GM12801 (cell line): ENCODE measurements around the gene SLC22A4.

Experiments
- TF ChIP-seq, protein P1 (sequence below): IDR thresholded peaks from one replicate; pipeline ENCODE4 v1.5.1; 2011; ENCODE audit warnings: control low read depth; ENCODE audit not compliant: insufficient read length; ENCODE audit errors: extremely low read depth

SLC22A4 gene

DNA sequence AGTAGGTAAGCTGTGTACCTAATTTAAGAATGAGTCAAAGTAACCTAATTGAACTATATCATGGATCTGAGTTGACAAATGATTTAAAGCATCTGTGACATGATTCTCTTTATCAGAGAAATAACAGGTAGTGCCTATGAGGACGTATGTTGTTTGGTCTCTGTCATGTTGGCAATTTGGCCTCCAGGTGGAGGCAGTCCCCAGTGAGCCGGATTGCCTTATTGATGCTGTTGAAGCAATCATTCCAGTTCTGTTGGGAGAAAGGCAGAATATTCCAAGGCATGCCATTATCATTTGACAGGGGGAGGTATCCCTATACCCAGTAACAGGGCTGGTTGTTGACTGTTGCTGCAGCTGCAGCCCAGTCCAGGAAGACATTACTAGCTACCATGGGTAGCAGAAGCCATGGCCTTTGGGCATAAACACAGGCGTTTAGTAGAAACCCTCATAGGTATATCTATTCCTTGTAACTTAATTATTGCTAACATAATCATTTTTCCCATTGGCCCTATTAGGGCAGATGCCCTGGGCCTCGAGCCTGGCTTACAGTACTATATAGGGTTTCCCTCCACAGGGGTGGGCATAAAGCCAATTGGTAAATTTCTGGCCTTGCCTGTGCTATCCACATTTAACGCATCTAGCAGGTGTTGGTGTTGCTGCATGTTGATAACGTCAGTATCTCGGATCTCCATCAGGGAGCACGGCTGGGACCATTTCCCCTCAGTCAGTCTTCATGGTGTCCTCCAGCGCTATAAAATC, 12.2 kb upstream of the SLC22A4 start:
- TF ChIP-seq, protein P1, sequence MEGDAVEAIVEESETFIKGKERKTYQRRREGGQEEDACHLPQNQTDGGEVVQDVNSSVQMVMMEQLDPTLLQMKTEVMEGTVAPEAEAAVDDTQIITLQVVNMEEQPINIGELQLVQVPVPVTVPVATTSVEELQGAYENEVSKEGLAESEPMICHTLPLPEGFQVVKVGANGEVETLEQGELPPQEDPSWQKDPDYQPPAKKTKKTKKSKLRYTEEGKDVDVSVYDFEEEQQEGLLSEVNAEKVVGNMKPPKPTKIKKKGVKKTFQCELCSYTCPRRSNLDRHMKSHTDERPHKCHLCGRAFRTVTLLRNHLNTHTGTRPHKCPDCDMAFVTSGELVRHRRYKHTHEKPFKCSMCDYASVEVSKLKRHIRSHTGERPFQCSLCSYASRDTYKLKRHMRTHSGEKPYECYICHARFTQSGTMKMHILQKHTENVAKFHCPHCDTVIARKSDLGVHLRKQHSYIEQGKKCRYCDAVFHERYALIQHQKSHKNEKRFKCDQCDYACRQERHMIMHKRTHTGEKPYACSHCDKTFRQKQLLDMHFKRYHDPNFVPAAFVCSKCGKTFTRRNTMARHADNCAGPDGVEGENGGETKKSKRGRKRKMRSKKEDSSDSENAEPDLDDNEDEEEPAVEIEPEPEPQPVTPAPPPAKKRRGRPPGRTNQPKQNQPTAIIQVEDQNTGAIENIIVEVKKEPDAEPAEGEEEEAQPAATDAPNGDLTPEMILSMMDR = no peak

DNA sequence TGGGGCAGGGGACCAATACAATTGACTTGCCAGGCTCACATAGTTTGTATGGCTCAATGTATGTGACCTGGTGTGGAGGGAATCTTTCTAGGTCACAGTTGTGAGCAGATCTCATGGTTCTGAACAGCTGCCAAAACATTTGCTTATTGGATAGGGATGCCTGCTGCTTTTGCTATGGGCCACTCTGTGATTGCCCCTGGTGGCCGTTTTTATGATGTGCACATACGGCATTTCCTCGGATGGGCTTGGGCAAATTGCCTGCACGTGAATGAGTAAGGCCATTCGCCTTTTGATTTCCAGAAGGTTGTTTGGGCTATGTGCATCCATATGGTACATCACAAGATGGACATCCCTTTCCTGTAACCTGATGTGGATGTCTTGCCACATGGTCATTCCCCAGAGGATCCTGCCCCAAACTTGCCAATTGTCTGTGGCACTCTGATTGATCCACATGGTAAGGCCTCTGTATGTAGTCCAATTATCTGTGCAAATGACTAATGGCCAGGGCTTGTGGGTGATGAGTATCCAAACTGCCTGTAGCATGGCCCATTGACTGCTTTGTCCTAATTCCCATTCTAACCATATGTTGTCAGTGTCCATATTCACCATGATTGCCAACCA, 10.7 kb upstream of the SLC22A4 start:
- TF ChIP-seq, protein P1 = no peak

DNA sequence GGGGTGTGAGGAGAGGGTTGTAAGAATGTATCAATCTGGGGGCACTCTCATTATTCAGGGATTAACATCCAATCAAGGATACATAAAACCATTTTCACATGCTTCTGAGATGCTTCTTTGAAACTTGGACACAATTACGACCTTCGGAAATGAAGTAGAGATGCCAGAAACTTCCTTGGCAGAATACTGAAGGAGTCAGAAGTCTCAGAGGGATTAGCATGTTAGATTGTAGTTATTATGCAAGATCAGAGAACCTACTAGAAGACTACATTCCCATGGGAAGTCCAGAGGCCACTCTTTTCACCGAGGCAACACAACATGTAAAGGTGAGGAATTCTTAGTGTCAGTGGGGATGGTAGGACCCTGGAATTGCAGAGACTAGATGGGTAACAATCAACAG, 5.1 kb upstream of the SLC22A4 start:
- TF ChIP-seq, protein P1 = no peak

DNA sequence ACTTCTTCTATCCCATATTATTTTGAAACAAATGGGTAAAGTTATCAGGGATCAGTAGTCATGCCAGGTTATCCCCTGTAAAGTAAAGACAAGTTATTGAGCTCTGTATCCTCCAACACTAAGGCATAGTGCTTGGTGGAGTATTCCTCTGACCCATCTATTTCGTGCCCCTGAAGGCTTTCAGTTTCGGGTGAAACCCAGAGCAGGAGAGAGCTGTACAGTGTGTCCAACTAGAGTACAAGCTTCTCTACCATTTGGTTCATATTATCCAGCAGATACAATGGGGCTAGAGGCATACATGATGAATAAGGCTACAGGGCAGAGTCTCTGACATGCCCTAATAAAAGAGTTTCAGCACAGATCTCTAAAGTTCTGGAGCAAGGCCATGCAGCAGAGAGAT, 3.2 kb upstream of the SLC22A4 start:
- TF ChIP-seq, protein P1 = no peak

DNA sequence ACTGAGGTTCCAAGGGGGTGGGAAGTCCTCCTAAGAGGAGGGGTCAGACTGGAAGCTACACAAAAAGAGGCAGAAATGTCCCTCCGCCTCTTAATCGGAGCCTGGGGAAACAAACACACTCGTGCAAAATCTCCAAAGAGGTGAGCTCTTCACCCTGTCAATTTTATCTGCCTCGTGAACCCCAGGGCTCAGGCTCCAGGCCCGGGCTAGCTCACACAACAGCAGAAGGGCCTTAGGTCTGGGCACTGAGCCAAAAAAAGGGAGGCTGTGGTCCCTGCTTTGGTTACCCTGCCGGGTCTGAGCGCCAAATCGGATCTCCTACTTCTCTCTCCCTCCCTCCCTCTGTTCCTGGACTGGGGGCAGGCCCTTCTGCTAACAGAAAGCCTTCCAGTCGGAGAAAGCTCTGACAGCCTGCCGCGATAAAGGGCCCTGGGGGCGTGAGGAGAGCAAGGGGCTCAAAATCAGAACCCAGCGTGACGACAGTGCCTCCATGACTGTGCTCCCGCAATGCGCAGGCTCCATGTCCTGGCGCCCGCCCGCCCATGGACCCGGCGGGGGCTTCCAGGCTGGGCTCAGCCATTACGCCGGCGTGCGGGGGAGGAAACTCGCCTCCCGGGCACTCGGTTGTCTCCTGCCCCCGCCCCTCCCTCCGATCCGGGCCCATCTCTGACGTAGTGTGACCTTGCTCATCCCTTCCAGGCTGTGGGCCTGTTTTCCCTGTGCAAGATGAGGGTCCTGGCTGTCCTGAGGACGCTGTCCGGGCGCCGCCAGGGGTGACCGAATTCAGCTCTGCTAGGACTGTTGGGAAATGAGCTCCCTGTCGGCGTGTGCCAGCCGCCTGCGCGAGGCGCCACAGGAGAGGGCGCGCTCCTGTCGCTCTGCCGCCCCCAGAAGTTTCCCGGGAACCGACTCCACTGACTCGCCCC, 865 bp upstream of the SLC22A4 start:
- TF ChIP-seq, protein P1 = no peak

DNA sequence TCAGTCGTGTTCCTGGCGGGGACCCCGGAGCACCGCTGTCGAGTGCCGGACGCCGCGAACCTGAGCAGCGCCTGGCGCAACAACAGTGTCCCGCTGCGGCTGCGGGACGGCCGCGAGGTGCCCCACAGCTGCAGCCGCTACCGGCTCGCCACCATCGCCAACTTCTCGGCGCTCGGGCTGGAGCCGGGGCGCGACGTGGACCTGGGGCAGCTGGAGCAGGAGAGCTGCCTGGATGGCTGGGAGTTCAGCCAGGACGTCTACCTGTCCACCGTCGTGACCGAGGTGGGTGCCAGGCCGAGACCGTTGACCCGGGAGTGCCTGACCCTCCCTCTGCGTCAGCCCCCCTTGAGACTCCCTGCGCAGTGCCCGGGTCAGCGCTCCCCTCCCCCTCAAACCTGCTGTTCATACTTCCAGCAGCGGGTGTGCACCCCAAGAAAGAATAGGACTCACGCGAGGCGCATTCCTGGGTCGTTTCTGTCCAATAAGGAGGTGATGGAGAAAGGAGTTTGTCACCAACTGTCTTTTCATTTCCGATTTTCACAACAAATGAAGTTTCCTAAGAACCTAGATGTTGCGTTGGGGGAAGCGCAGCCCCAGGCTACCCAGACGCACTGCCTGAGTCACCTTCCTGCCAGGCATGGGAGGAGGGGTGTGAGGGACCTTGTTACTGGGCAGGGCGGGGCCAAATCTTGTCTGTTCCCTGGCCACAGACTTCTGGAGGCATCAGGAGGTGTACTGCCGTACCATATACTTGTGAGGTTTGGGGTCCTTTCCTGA, 722 bp downstream of the SLC22A4 start:
- TF ChIP-seq, protein P1 = no peak
